K562 (cell line): ENCODE data around the gene BOLL. TPM values are rescaled to one million over a fixed set of nuclear protein-coding genes. Genes with fewer than 3 reads are reported as not detected.

Experiments
- ATAC-seq: fragments of 200-7000 bp; cut with Tn5 transposase; 3 replicates; pipeline ENCODE4 v1.9.1; 2020; ENCODE audit warnings: moderate library complexity
- BruUV-seq: library from RNA; stranded (reverse); fragments of 400-500 nt; replicated peaks from 2 replicates; lab custom pipeline; 2021; lab: Mats Ljungman, UMichigan
- CTCF ChIA-PET: fragments of 300-600 bp; formaldehyde crosslinking; extraction: SDS; loops from one replicate; lab custom pipeline; 2021; ENCODE audit warnings: low intra/inter-chr PET ratio; lab: Yijun Ruan, JAX
- POLR2A ChIA-PET: fragments of 300-600, 350-650 bp; sonication (Branson Sonifier 250); formaldehyde crosslinking; extraction: SDS; loops from one replicate; lab custom pipeline; 2021; ENCODE audit warnings: antibody characterized with exemption, inconsistent platforms; lab: Yijun Ruan, JAX
- DNase-seq, 4 experiments: peaks; one replicate each; pipeline versions ENCODE4 v3.0.0 to v3.0.0-alpha.2; 2011 to 2018; ENCODE audit warnings: low spot score in 3 of 4, mixed read lengths in 3 of 4; ENCODE audit errors: extremely low read depth in 1 of 4
- FAIRE-seq: peaks from 2 replicates; lab custom pipeline; 2011; peaks lifted over from hg19 to GRCh38; lab: Jason Lieb, UNC
- H2AFZ ChIP-seq: 2 replicates; pipeline ENCODE4 v1.6.0; 2011; ENCODE audit warnings: low read depth, low read length, control low read depth, inconsistent platforms
- H3K27ac ChIP-seq: fragments of 200-600 bp; 3 replicates; pipeline ENCODE4 v1.8.0; 2011; ENCODE audit warnings: low read depth, mild to moderate bottlenecking, control low read depth, inconsistent platforms, low read length, moderate library complexity, mixed read lengths; ENCODE audit errors: extremely low read depth
- H3K27me3 ChIP-seq, 2 experiments: fragments of 300-600 bp in 1 of 2; 2 replicates in 1 of 2; 3 replicates in 1 of 2; pipeline versions ENCODE4 v1.6.0 to v1.8.0; 2011; ENCODE audit warnings: inconsistent platforms in 2 of 2, low read length in 2 of 2, mild to moderate bottlenecking in 1 of 2, mixed read lengths in 1 of 2, moderate library complexity in 1 of 2; ENCODE audit not compliant: control insufficient read depth in 2 of 2, insufficient read depth in 2 of 2
- H3K36me3 ChIP-seq: fragments of 300-600 bp; 3 replicates; pipeline ENCODE4 v1.8.0; 2011; ENCODE audit warnings: mild to moderate bottlenecking, low read length, inconsistent platforms; ENCODE audit not compliant: control insufficient read depth, insufficient read depth
- H3K4me1 ChIP-seq, 2 experiments: fragments of 200-600 bp in 1 of 2; replicated peaks in 1 of 2; 2 replicates in 1 of 2; 3 replicates in 1 of 2; pipeline versions ENCODE4 v1.5.1 to v1.8.0; 2011; ENCODE audit warnings: inconsistent platforms in 2 of 2, low read length in 2 of 2, mild to moderate bottlenecking in 1 of 2, mixed read lengths in 1 of 2, moderate library complexity in 1 of 2; ENCODE audit not compliant: control insufficient read depth in 2 of 2, insufficient read depth in 2 of 2
- H3K4me2 ChIP-seq: 2 replicates; pipeline ENCODE4 v1.6.1; 2011; ENCODE audit warnings: low read length, control low read depth, inconsistent platforms, mixed read lengths; ENCODE audit not compliant: insufficient read depth
- H3K4me3 ChIP-seq: fragments of 200-600 bp; sonication (generic), shearing (Covaris generic); 2 replicates; pipeline ENCODE4 v1.5.1; 2016; ENCODE audit warnings: control low read depth, inconsistent platforms
- H3K79me2 ChIP-seq: fragments of 200-600 bp; 3 replicates; pipeline ENCODE4 v1.8.0; 2011; ENCODE audit warnings: low read length, inconsistent platforms; ENCODE audit not compliant: control insufficient read depth, insufficient read depth
- H3K9ac ChIP-seq, 2 experiments: 2 replicates each; pipeline versions ENCODE4 v1.6.0 to v1.6.1; 2011; ENCODE audit warnings: low read depth in 2 of 2, low read length in 2 of 2, control low read depth in 1 of 2, inconsistent platforms in 1 of 2, mild to moderate bottlenecking in 1 of 2, mixed read lengths in 1 of 2; ENCODE audit not compliant: insufficient read depth in 1 of 2
- H3K9me1 ChIP-seq: one replicate; pipeline ENCODE4 v1.6.0; 2011; ENCODE audit warnings: inconsistent platforms, mild to moderate bottlenecking, low read length, moderate library complexity; ENCODE audit not compliant: control insufficient read depth, insufficient read depth
- H3K9me3 ChIP-seq: replicated peaks from 2 replicates; pipeline ENCODE4 v1.5.1; 2011; ENCODE audit warnings: low read depth, low read length, inconsistent platforms; ENCODE audit not compliant: control insufficient read depth, insufficient read depth
- H4K20me1 ChIP-seq: replicated peaks from 2 replicates; pipeline ENCODE4 v1.6.1; 2011; ENCODE audit warnings: low read length, inconsistent platforms, mixed read lengths; ENCODE audit not compliant: control insufficient read depth, insufficient read depth
- ATF1 ChIP-seq, 2 experiments: fragments of 450-650 bp in 1 of 2; IDR thresholded peaks; 2 replicates each; pipeline ENCODE4 v1.6.1; 2016; ENCODE audit warnings: missing compliant biosample characterization in 1 of 2, missing genetic modification characterization in 1 of 2
- ATF3 ChIP-seq, 2 experiments: fragments of 450-650 bp in 1 of 2; sonication (generic) in 1 of 2; formaldehyde crosslinking in 1 of 2; IDR thresholded peaks in 1 of 2; conservative IDR thresholded peaks in 1 of 2; 2 replicates each; pipeline versions ENCODE4 v1.6.1 to v1.8.1; 2016 to 2023; ENCODE audit warnings: mild to moderate bottlenecking in 2 of 2, moderate library complexity in 2 of 2, inconsistent platforms in 1 of 2, missing genetic modification reagents in 1 of 2
- EP300 ChIP-seq: IDR thresholded peaks from 2 replicates; pipeline ENCODE4 v1.6.1; 2012; ENCODE audit warnings: low read length, improper control_type of control experiment
- HDAC1 ChIP-seq, 2 experiments: fragments of 450-650 bp; IDR thresholded peaks; 2 replicates each; pipeline ENCODE4 v1.6.1; 2016 to 2017; ENCODE audit warnings: inconsistent platforms in 1 of 2, mild to moderate bottlenecking in 1 of 2, moderate library complexity in 1 of 2
- HDAC2 ChIP-seq: fragments of 450-650 bp; IDR thresholded peaks from 2 replicates; pipeline ENCODE4 v1.6.1; 2016; ENCODE audit warnings: mild to moderate bottlenecking
- HMBOX1 ChIP-seq: sonication (generic); IDR thresholded peaks from 2 replicates; pipeline ENCODE4 v1.6.1; 2016
- ILK ChIP-seq: fragments of 450-650 bp; IDR thresholded peaks from 2 replicates; pipeline ENCODE4 v1.6.1; 2016; ENCODE audit warnings: missing genetic modification characterization, low read depth, mild to moderate bottlenecking, missing compliant biosample characterization, moderate library complexity, borderline replicate concordance
- MCM7 ChIP-seq, 2 experiments: fragments of 450-650 bp; IDR thresholded peaks; 2 replicates each; pipeline ENCODE4 v1.6.1; 2016 to 2018
- MEF2D ChIP-seq: conservative IDR thresholded peaks from 2 replicates; pipeline ENCODE4 v1.6.1; 2016; ENCODE audit warnings: low read depth, missing genetic modification characterization, missing compliant biosample characterization
- MXI1 ChIP-seq: IDR thresholded peaks from 2 replicates; pipeline ENCODE4 v1.6.1; 2011; ENCODE audit warnings: low read depth, mild to moderate bottlenecking, improper control_type of control experiment, low read length
- NR1H2 ChIP-seq: sonication (generic); formaldehyde crosslinking; IDR thresholded peaks from 2 replicates; pipeline ENCODE4 v1.4.0; 2020; ENCODE audit warnings: mild to moderate bottlenecking, missing genetic modification reagents
- SMAD4 ChIP-seq: fragments of 250-450 bp; sonication (Bioruptor Pico); conservative IDR thresholded peaks from 2 replicates; pipeline ENCODE4 v1.8.0; 2021; ENCODE audit warnings: inconsistent platforms, mild to moderate bottlenecking, moderate library complexity
- SP1 ChIP-seq: sonication (generic); formaldehyde crosslinking; IDR thresholded peaks from 2 replicates; pipeline ENCODE4 v1.8.1; 2022; ENCODE audit warnings: mild to moderate bottlenecking, missing genetic modification reagents
- SP2 ChIP-seq: IDR thresholded peaks from 2 replicates; pipeline ENCODE4 v1.6.1; 2011; ENCODE audit warnings: mild to moderate bottlenecking, low read depth, low read length, moderate library complexity; ENCODE audit not compliant: poor library complexity, severe bottlenecking; ENCODE audit errors: extremely low read depth
- U2AF1 ChIP-seq: fragments of 200-400 bp; formaldehyde crosslinking; optimal IDR thresholded peaks from 2 replicates; pipeline ENCODE3; 2017; ENCODE audit warnings: mild to moderate bottlenecking, low read depth, low read length, moderate library complexity
- ZNF274 ChIP-seq: IDR thresholded peaks from 2 replicates; pipeline ENCODE4 v1.6.1; 2011; ENCODE audit warnings: low read depth, mild to moderate bottlenecking, low read length, moderate library complexity, borderline replicate concordance
- ZNF639 ChIP-seq, 2 experiments: fragments of 200-800 bp in 1 of 2; sonication (Bioruptor generic) in 1 of 2; sonication (generic) in 1 of 2; formaldehyde crosslinking in 1 of 2; IDR thresholded peaks in 1 of 2; conservative IDR thresholded peaks in 1 of 2; 2 replicates each; pipeline versions ENCODE4 v1.5.0 to v1.6.1; 2016 to 2020; ENCODE audit warnings: missing compliant biosample characterization in 1 of 2, missing genetic modification characterization in 1 of 2, missing genetic modification reagents in 1 of 2
- WGBS: fragments of 100-300 bp; shearing (Covaris generic); methylation state at CpG from one replicate; pipeline ENCODE4 v1.1.6; 2016; ENCODE audit warnings: low coverage, mixed read lengths; ENCODE audit not compliant: insufficient coverage; ENCODE audit errors: missing lambda C conversion rate; 5-methylcytosine and 5-hydroxymethylcytosine counted together
- in situ Hi-C: fragments of 300-500 bp; cut with MboI; formaldehyde crosslinking; loops from 4 replicates; pipeline ENCODE4 v1.15.0; 2018; ENCODE audit warnings: inconsistent platforms, mixed read lengths
- intact Hi-C: fragments of 100-400 bp; cut with micrococcal nuclease; formaldehyde crosslinking; loops from 2 replicates; pipeline ENCODE4 v1.14.2; 2022
- polyA plus RNA-seq, 8 experiments: library from polyadenylated mRNA; depleted of rRNA in 4 of 8; stranded (reverse) in 5 of 8; unstranded in 3 of 8; fragments of >200 nt; fragmentation: Nextera tagmentation in 2 of 8; fragmentation: Illumina TruSeq in 1 of 8; extraction: Ambion mirVana in 2 of 8; extraction: Trizol in 1 of 8; gene quantifications; 2 replicates each; pipeline versions ENCODE4 v1.2.1 to v1.2.3, GENCODE V29; 2011 to 2014; ENCODE audit warnings: inconsistent platforms in 1 of 8, missing spikeins in 1 of 8
- total RNA-seq, 7 experiments: library from RNA; depleted of rRNA in 6 of 7; stranded (reverse); fragments of >200 nt in 6 of 7; fragmentation: Illumina TruSeq in 2 of 7; extraction: Trizol in 2 of 7; gene quantifications; 2 replicates each; pipeline versions ENCODE4 v1.2.1 to v1.2.3, GENCODE V29; 2011 to 2021; ENCODE audit warnings: low replicate concordance in 1 of 7

Gene BOLL
- total and polyA plus RNA-seq, 9 of the 15 experiments (the other 6 are each of a cell fraction or from before 2014, with no cell fraction given): 0.11 to 0.55 (median 0.19) TPM; not detected in 1

- peak; percentile 89 to 93 (median 92) for DNase-seq
- Histone ChIP-seq H3K9me1 (no peaks in the 10 kb centered on the region), H3K4me1 (peaks cover 6 to 19% of the 10 kb centered on the region in 2 experiments; a peak in 4 of 5 replicates), H3K4me2 (peak within 1 kb of the TSS; percentile 84), H3K4me3 (peak within 1 kb of the TSS; percentile 82), H3K9me3 (no peaks in the 10 kb centered on the region), H2AFZ (peak within 1 kb of the TSS; percentile 88), H4K20me1 (no peaks in the 10 kb centered on the region), H3K36me3 (peaks cover 3% of the 10 kb centered on the region; the same call in 1 of the 3 replicates), H3K27me3 (no peaks in the 10 kb centered on the region), H3K27ac (peak within 1 kb of the TSS; percentile 61), H3K9ac (peak within 1 kb of the TSS; percentile 59 to 88), H3K79me2 (peaks cover 56% of the 10 kb centered on the region)
- intact Hi-C loops (loop anchor here (2.0 to 10.0 kb wide), 5 partner anchors 47 to 1651 kb away; partner anchors contain the start of gene SATB2), in situ Hi-C loops (loop anchor here (10.0 kb wide), 1 partner anchor 321 kb away; no protein-coding TSS in a partner anchor)
- WGBS: under 1% methylated on average over 38 of the region's 50 CpGs
- CTCF ChIA-PET: interaction anchor here (1.0 to 2.4 kb wide), 3 partner anchors 323 to 493 kb away, joined by 3 to 10 read pairs (median 4); no protein-coding TSS in a partner anchor
- POLR2A ChIA-PET: interaction anchor here (0.6 to 1.4 kb wide), 5 partner anchors 10 to 1159 kb away, joined by 3 to 4 read pairs (median 3); no protein-coding TSS in a partner anchor
- ATAC-seq: peak; percentile 95
- BruUV-seq: no TSS peak
- FAIRE-seq: peak; percentile 86
- TF ChIP-seq SMAD4 (CRISPR knock-in tag) (peak; percentile 76), SP1 (CRISPR knock-in tag) (no peak), HMBOX1 (no peak), NR1H2 (CRISPR knock-in tag) (no peak), HDAC1 (IDR thresholded peaks at IDR 0.05) (peak in 1 of 2 experiments; percentile 47; a peak in 1 of 4 replicates), EP300 (no peak), SP2 (peak; percentile 77), ATF3 (IDR thresholded peaks at IDR 0.05) (no peak), ATF3 (CRISPR knock-in tag; conservative IDR thresholded peaks at IDR 0.05) (no peak), ILK (tag) (no peak), ZNF274 (no peak), U2AF1 (no peak), MCM7 (IDR thresholded peaks at IDR 0.05) (no peak), HDAC2 (peak; percentile 56; the same call in 1 of the 2 replicates), MXI1 (no peak), MEF2D (tag) (no peak), ZNF639 (CRISPR knock-in tag; conservative IDR thresholded peaks at IDR 0.05 in 1 of 2, IDR thresholded peaks at IDR 0.05 in 1 of 2) (no peak), ATF1 (CRISPR knock-in tag; IDR thresholded peaks at IDR 0.05) (no peak), ATF1 (tag; IDR thresholded peaks at IDR 0.05) (no peak)
These were observed 19.1 kb upstream of the BOLL start, which contains the start of gene PLCL1 for GRCh38 chr2:197804049-197804757. TSS of gene PLCL1 (plus strand) at chr2:197804593.
